HepG2 (cell line): ENCODE data around the gene ILDR1. TPM values are rescaled to one million over a fixed set of nuclear protein-coding genes. Genes with fewer than 3 reads are reported as not detected.

Experiments used
- ATAC-seq: fragments of 200-7000 bp; cut with Tn5 transposase; 3 replicates; pipeline ENCODE4 v1.9.1; 2020; ENCODE audit warnings: mild to moderate bottlenecking, moderate library complexity
- BruUV-seq: library from RNA; stranded (reverse); fragments of 400-500 nt; replicated peaks from 2 replicates; lab custom pipeline; 2021; lab: Mats Ljungman, UMichigan
- CTCF ChIA-PET: fragments of 300-600 bp; formaldehyde crosslinking; extraction: SDS; loops from one replicate; lab custom pipeline; 2021; ENCODE audit warnings: low total read pairs, inconsistent platforms, low intra/inter-chr PET ratio; lab: Yijun Ruan, JAX
- POLR2A ChIA-PET: fragments of 350-600 bp; sonication (Branson Sonifier 250); formaldehyde crosslinking; loops from one replicate; lab custom pipeline; 2020; ENCODE audit warnings: antibody characterized with exemption, inconsistent platforms; lab: Yijun Ruan, JAX
- DNase-seq: peaks from one replicate; pipeline ENCODE4 v3.0.0-alpha.2; 2015; ENCODE audit warnings: low spot score
- FAIRE-seq: peaks from 3 replicates; lab custom pipeline; 2011; peaks lifted over from hg19 to GRCh38; lab: Jason Lieb, UNC
- H2AFZ ChIP-seq: one replicate; pipeline ENCODE4 v1.6.1; 2011; ENCODE audit warnings: low read length, inconsistent platforms
- H3K27ac ChIP-seq: fragments of 300-600 bp; 3 replicates; pipeline ENCODE4 v1.8.0; 2011; ENCODE audit warnings: mixed run types, mild to moderate bottlenecking, mixed read lengths, low read length, inconsistent platforms; ENCODE audit not compliant: insufficient read depth; ENCODE audit errors: extremely low read length
- H3K27me3 ChIP-seq, 2 experiments: fragments of 200-600 bp in 1 of 2; 2 replicates in 1 of 2; 3 replicates in 1 of 2; pipeline versions ENCODE4 v1.6.0 to v1.8.0; 2011; ENCODE audit warnings: low read length in 2 of 2, mild to moderate bottlenecking in 2 of 2, moderate library complexity in 2 of 2, inconsistent platforms in 1 of 2; ENCODE audit not compliant: insufficient read depth in 2 of 2, control insufficient read depth in 1 of 2
- H3K36me3 ChIP-seq, 2 experiments: fragments of 200-600 bp in 1 of 2; replicated peaks in 1 of 2; 2 replicates in 1 of 2; 3 replicates in 1 of 2; pipeline versions ENCODE4 v1.5.1 to v1.8.0; 2011; ENCODE audit warnings: low read length in 2 of 2, inconsistent platforms in 1 of 2; ENCODE audit not compliant: insufficient read depth in 2 of 2, control insufficient read depth in 1 of 2
- H3K4me1 ChIP-seq: 2 replicates; pipeline ENCODE4 v1.5.1; 2012; ENCODE audit warnings: low read length, inconsistent platforms; ENCODE audit not compliant: insufficient read depth
- H3K4me2 ChIP-seq: 2 replicates; pipeline ENCODE4 v1.6.0; 2011; ENCODE audit warnings: low read depth, low read length, inconsistent platforms
- H3K4me3 ChIP-seq, 3 experiments: fragments of 200-600 bp in 1 of 3; sonication (generic), shearing (Covaris generic) in 1 of 3; replicated peaks in 1 of 3; 2 replicates each; pipeline ENCODE4 v1.5.1; 2011 to 2016; ENCODE audit warnings: low read length in 3 of 3, inconsistent platforms in 2 of 3, low read depth in 2 of 3, mild to moderate bottlenecking in 2 of 3, control low read depth in 1 of 3, mixed read lengths in 1 of 3; ENCODE audit not compliant: insufficient read depth in 1 of 3
- H3K79me2 ChIP-seq: one replicate; pipeline ENCODE4 v1.6.1; 2011; ENCODE audit warnings: low read length, inconsistent platforms; ENCODE audit not compliant: insufficient read depth
- H3K9ac ChIP-seq: 2 replicates; pipeline ENCODE4 v1.6.0; 2011; ENCODE audit warnings: mild to moderate bottlenecking, low read depth, low read length, inconsistent platforms; ENCODE audit not compliant: insufficient read depth
- H3K9me3 ChIP-seq: 2 replicates; pipeline ENCODE4 v1.5.1; 2012; ENCODE audit warnings: mild to moderate bottlenecking, low read length
- H4K20me1 ChIP-seq: 2 replicates; pipeline ENCODE4 v1.6.0; 2011; ENCODE audit warnings: inconsistent platforms, mild to moderate bottlenecking, low read length, moderate library complexity; ENCODE audit not compliant: insufficient read depth
- AGO1 ChIP-seq: fragments of 200-400 bp; formaldehyde crosslinking; IDR thresholded peaks from 2 replicates; pipeline ENCODE4 v1.6.1; 2017; ENCODE audit warnings: mild to moderate bottlenecking, low read depth, low read length, moderate library complexity; ENCODE audit not compliant: poor library complexity, severe bottlenecking
- DNMT3B ChIP-seq: conservative IDR thresholded peaks from 2 replicates; pipeline ENCODE4 v1.6.1; 2016; ENCODE audit warnings: missing biosample characterization, control low read depth
- EZH2 ChIP-seq: conservative IDR thresholded peaks from 2 replicates; pipeline ENCODE4 v1.6.1; 2012; ENCODE audit warnings: mild to moderate bottlenecking, low read depth, low read length, moderate library complexity
- HDAC2 ChIP-seq: sonication (generic); formaldehyde crosslinking; IDR thresholded peaks from 2 replicates; pipeline ENCODE4 v1.4.0; 2020; ENCODE audit warnings: missing genetic modification reagents
- JDP2 ChIP-seq: sonication (generic); formaldehyde crosslinking; IDR thresholded peaks from 2 replicates; pipeline ENCODE4 v1.8.1; 2022; ENCODE audit warnings: missing genetic modification reagents, borderline replicate concordance
- JUNB ChIP-seq: sonication (generic); formaldehyde crosslinking; IDR thresholded peaks from 2 replicates; pipeline ENCODE4 v1.8.0; 2022; ENCODE audit warnings: missing genetic modification reagents, mild to moderate bottlenecking, borderline replicate concordance
- LCORL ChIP-seq, 2 experiments: fragments of 450-650 bp in 1 of 2; sonication (generic) in 1 of 2; formaldehyde crosslinking in 1 of 2; IDR thresholded peaks; 2 replicates each; pipeline versions ENCODE4 v1.5.0 to v1.6.1; 2017 to 2020; ENCODE audit warnings: antibody characterized with exemption in 1 of 2, missing genetic modification reagents in 1 of 2
- MYNN ChIP-seq: sonication (generic); formaldehyde crosslinking; IDR thresholded peaks from 2 replicates; pipeline ENCODE4 v1.4.0; 2020; ENCODE audit warnings: mild to moderate bottlenecking, low read depth, missing genetic modification reagents
- NFIB ChIP-seq: sonication (generic); formaldehyde crosslinking; IDR thresholded peaks from 2 replicates; pipeline ENCODE4 v1.9.0; 2021; ENCODE audit warnings: missing genetic modification reagents, mild to moderate bottlenecking, borderline replicate concordance
- PRPF4 ChIP-seq: fragments of 200-400 bp; formaldehyde crosslinking; IDR thresholded peaks from 2 replicates; pipeline ENCODE4 v1.6.1; 2016; ENCODE audit warnings: low read length, low read depth; ENCODE audit not compliant: poor library complexity, severe bottlenecking
- PTBP1 ChIP-seq: fragments of 200-400 bp; formaldehyde crosslinking; IDR thresholded peaks from 2 replicates; pipeline ENCODE4 v1.6.1; 2018; ENCODE audit warnings: low read length, low read depth; ENCODE audit not compliant: poor library complexity, severe bottlenecking
- RAD21 ChIP-seq: fragments of 450-650 bp; formaldehyde crosslinking; IDR thresholded peaks from 2 replicates; pipeline ENCODE4 v1.5.0; 2020; ENCODE audit warnings: mild to moderate bottlenecking
- RFXANK ChIP-seq: IDR thresholded peaks from 2 replicates; pipeline ENCODE4 v1.6.1; 2016
- SCMH1 ChIP-seq: sonication (generic); formaldehyde crosslinking; IDR thresholded peaks from 2 replicates; pipeline ENCODE4 v1.9.0; 2021; ENCODE audit warnings: missing genetic modification reagents, mild to moderate bottlenecking, borderline replicate concordance
- TARDBP ChIP-seq: sonication (generic); formaldehyde crosslinking; IDR thresholded peaks from 2 replicates; pipeline ENCODE4 v1.8.0; 2022; ENCODE audit warnings: mild to moderate bottlenecking, missing genetic modification reagents
- ZFP37 ChIP-seq: sonication (generic); formaldehyde crosslinking; IDR thresholded peaks from 2 replicates; pipeline ENCODE4 v1.4.0; 2020; ENCODE audit warnings: missing genetic modification reagents, borderline replicate concordance
- ZNF781 ChIP-seq: sonication (generic); formaldehyde crosslinking; IDR thresholded peaks from 2 replicates; pipeline ENCODE4 v1.5.1; 2020; ENCODE audit warnings: borderline replicate concordance, mild to moderate bottlenecking, missing genetic modification reagents; ENCODE audit errors: not compliant biosample characterization
- ZSCAN9 ChIP-seq: IDR thresholded peaks from 2 replicates; pipeline ENCODE4 v1.6.1; 2016; ENCODE audit warnings: borderline replicate concordance
- WGBS: methylation state at CpG from one replicate; pipeline ENCODE4 v1.1.6; 2017; ENCODE audit warnings: low lambda C conversion rate; 5-methylcytosine and 5-hydroxymethylcytosine counted together
- in situ Hi-C: cut with HindIII; loops from 2 replicates; pipeline ENCODE4 v1.10.0; 2017; ENCODE audit warnings: low pct_unique_long_range_greater_than_20kb; ENCODE audit not compliant: extremely low pct_ligation_motif_present
- intact Hi-C: fragments of 100-400 bp; cut with micrococcal nuclease; formaldehyde crosslinking; loops from one replicate; pipeline ENCODE4 v1.10.0; 2022; ENCODE audit not compliant: unreplicated experiment
- polyA plus RNA-seq, 8 experiments: library from polyadenylated mRNA; depleted of rRNA in 3 of 8; stranded (reverse) in 7 of 8; unstranded in 1 of 8; fragments of >200 nt; fragmentation: Illumina TruSeq in 4 of 8; extraction: Trizol in 4 of 8; gene quantifications; 2 replicates each; pipeline versions ENCODE4 v1.2.1 to v1.2.3, GENCODE V29; 2011 to 2016; ENCODE audit warnings: low read depth in 4 of 8, missing spikeins in 1 of 8, mixed read lengths in 1 of 8; ENCODE audit not compliant: insufficient read depth in 1 of 8
- total RNA-seq, 5 experiments: library from RNA; depleted of rRNA; stranded (reverse); fragments of >200 nt; fragmentation: Illumina TruSeq; extraction: Trizol; gene quantifications; 2 replicates each; pipeline ENCODE4 v1.2.3, GENCODE V29; 2016; ENCODE audit warnings: low read depth in 1 of 5
- TF ChIP-seq, protein P1 (sequence below): sonication (generic); formaldehyde crosslinking; IDR thresholded peaks from 2 replicates; pipeline ENCODE4 v1.8.1; 2023; ENCODE audit warnings: mild to moderate bottlenecking, moderate library complexity, missing genetic modification reagents
- TF ChIP-seq, protein P2 (sequence below): IDR thresholded peaks from 2 replicates; pipeline ENCODE4 v1.6.1; 2016; ENCODE audit warnings: mild to moderate bottlenecking

ILDR1 gene
- total and polyA plus RNA-seq, 2 of the 13 experiments (the other 11 are each of a cell fraction or from before 2014, with no cell fraction given), result not detected

DNA sequence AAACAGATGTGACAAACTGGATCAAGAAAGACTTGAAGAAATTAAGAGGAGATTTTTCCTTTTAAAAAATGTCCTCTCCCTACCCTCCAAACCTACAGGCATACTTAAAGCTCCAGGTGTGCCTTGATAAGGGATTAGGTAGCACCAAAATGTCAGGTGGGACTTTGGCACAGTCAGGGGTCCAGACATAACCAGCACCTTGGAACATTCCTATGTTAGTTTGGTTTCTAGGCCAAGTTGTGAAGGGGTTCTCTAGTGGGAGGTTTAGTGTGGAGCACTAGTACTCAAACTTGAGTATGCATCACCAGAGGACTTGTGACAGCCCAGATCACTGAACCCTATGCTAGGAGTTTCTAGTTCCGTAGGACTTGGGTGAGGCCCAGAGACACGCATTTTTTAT is 13.9 kb downstream of the ILDR1 start:
- TF ChIP-seq ZSCAN9 (CRISPR knock-in tag) (no peak), SCMH1 (CRISPR knock-in tag) (no peak), EZH2 (no peak), HDAC2 (CRISPR knock-in tag) (no peak), PRPF4 (no peak), AGO1 (no peak), ZNF781 (no peak), MYNN (CRISPR knock-in tag) (no peak), RAD21 (CRISPR knock-in tag) (no peak), LCORL (IDR thresholded peaks at IDR 0.05) (no peak), LCORL (CRISPR knock-in tag; IDR thresholded peaks at IDR 0.05) (no peak), DNMT3B (CRISPR knock-in tag) (no peak), JDP2 (CRISPR knock-in tag) (no peak), TARDBP (no peak), NFIB (CRISPR knock-in tag) (no peak), RFXANK (CRISPR knock-in tag) (no peak), ZFP37 (CRISPR knock-in tag) (no peak), JUNB (CRISPR knock-in tag) (no peak), PTBP1 (no peak)
- TF ChIP-seq, protein P1, sequence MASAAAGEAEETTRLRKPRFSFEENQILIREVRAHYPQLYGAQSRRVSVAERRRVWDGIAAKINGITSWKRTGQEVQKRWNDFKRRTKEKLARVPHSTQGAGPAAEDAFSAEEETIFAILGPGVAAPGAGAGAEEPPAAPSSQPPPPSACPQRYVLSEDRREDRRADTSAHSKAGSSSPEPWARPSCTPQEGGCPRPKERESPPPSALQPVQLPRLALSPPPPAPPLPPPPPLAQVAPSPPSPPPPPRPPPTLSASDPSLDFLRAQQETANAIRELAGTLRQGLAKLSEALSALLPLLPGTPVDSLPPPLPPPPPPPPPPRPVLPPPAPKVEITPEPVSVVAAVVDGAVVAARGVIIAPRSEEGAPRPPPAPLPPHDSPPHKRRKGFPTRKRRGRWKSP (CRISPR knock-in tag), result no peak
- TF ChIP-seq, protein P2, sequence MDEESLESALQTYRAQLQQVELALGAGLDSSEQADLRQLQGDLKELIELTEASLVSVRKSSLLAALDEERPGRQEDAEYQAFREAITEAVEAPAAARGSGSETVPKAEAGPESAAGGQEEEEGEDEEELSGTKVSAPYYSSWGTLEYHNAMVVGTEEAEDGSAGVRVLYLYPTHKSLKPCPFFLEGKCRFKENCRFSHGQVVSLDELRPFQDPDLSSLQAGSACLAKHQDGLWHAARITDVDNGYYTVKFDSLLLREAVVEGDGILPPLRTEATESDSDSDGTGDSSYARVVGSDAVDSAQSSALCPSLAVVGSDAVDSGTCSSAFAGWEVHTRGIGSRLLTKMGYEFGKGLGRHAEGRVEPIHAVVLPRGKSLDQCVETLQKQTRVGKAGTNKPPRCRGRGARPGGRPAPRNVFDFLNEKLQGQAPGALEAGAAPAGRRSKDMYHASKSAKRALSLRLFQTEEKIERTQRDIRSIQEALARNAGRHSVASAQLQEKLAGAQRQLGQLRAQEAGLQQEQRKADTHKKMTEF (CRISPR knock-in tag), result no peak
- Histone ChIP-seq H3K4me3 (no peak overlapping the region), H3K27me3 (peaks cover 0 to 8% of the 10 kb centered on the region in 2 experiments; a peak in 1 of 5 replicates), H3K9ac (no peak overlapping the region), H3K27ac (no peak overlapping the region), H3K4me1 (no peaks in the 10 kb centered on the region), H2AFZ (no peak overlapping the region), H3K79me2 (no peaks in the 10 kb centered on the region), H3K9me3 (no peaks in the 10 kb centered on the region), H3K36me3 (no peaks in the 10 kb centered on the region), H3K4me2 (no peak overlapping the region), H4K20me1 (no peaks in the 10 kb centered on the region)
- no peak for ATAC-seq
- in situ Hi-C loops (no loop called here), intact Hi-C loops (no loop called here)
- FAIRE-seq, result no peak
- ChIA-PET POLR2A (no interaction called here), CTCF (no interaction called here)
- 69% methylated on average over 2 of the region's 2 CpGs for WGBS
- no peak for DNase-seq
- no TSS peak for BruUV-seq
